GM18867 (cell line): Measurements from ENCODE around the gene NTN4.
A peak's percentile ranks its signal among the peaks of the same experiment; 100 is the strongest.
"Not testable (repeated sequence)": the region's sequence is repeated elsewhere in the genome, so short reads cannot be mapped to it uniquely, and the experiment has no call there.

Experiments
- ATAC-seq: cut with Tn5 transposase; IDR thresholded peaks from one replicate; pipeline ENCODE4 v1.9.1; 2021; ENCODE audit warnings: mild to moderate bottlenecking, moderate library complexity; ENCODE audit not compliant: unreplicated experiment

Gene NTN4

DNA sequence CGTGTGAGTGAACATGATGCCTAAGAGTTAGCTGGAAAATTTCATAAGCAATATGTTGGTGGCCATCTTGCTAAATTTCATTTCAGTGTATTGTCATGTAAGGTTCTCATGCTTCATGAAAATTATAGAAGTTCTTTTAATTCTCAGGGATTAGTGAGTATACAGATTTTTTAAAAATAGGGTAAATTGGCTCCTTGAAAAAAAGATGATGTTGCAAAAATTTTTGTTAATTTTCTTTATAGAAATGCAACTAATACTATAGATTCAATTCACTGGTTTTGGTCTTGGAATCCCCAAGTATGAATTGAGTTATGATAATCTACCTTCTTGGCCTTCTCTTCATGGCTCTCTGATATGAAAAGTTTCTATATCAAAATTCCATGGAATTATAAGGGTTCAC lies 75.4 kb downstream of the NTN4 start:
- ATAC-seq = no peak

DNA sequence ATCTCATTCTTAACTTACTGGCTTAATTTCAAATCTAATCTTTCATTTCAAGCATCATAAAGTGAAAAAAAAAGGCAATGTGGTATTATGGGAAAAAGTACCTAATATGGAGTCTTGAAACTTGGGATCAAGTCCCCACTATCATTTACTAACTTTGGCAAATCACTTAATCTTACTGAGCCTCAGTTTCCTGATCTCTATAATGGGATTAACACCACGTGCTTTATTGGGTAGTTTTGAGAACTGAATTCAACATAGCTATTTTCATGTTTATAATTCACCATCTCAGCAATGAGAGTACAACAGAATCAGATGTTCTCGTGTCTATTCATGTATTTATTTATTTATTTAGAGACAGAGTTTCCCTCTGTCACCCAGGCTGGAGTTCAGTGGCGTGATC lies 78.3 kb downstream of the NTN4 start:
- no peak for ATAC-seq

DNA sequence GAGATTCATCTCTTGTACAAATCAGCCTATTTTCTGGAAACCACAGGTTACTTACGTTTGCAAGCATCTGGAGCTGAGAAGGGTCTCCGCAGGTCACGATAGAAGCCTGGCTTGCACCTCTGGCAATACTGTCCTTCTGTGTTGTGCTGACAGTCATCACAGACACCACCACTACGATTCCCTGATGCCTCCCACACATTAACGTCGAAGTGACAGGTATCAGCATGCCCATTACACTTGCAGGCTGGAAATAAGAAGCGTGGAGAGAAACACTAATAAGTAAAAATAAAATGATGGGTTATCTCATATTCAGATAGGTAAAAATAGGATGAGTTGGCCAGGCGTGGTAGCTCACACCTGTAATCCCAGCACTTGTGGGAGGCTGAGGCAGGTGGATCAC lies 80.2 kb downstream of the NTN4 start:
- no peak for ATAC-seq

DNA sequence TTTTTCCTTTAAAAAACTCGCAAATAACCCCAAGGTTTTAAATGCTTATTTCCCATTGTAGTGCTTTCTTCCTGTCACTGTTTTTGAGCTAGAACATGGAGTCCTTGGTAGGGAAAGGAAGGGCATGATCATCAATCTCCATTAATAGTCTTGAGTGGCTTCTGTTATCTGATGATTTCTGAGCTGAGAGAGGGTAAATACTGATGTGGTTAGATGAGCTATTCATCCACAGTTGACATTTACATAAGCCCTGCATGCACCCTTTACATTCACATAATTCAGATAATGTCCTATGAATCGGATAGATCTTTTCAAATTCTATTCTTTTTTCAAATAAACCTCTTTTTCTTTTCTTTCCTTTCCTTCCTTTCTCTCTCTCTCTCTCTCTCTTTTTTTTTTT lies 81.4 kb downstream of the NTN4 start:
- no peak for ATAC-seq

DNA sequence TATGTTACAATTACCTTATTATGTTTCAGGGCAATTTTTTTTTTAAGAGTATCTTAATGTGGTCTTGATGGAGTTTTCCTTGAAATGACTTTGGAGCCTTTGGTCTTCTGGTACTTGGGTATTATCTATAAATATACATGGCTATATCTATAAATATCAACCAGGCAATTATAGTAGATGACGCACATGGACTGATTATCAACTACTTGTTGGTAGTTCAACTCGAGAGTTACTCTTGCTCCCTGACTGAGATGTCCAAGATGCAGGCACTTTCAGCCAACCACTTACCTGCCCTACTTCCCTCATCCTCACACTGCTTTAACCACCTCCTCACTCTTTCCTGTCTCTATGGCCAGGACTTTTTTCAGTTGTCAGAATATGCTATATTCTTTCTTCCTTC lies 85.4 kb downstream of the NTN4 start:
- no peak for ATAC-seq

DNA sequence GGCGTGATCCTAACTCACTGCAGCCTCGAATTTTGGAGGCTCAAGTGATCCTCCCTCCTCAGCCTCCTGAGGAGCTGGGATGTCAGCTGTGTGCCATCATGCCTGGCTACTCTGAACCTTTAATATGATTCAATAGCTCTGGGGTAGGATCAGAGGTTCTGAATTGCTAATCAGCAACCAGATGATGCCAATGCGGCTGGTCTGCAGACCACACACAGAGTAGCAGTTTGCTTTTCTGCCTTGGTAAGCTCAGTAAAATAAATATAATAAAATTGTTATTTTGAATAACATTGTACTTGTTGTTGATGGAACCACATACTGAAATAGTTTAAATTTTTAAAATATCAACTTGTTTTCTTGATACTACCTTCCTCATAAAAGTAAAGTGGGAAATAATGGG lies 86.6 kb downstream of the NTN4 start:
- ATAC-seq = no peak

DNA sequence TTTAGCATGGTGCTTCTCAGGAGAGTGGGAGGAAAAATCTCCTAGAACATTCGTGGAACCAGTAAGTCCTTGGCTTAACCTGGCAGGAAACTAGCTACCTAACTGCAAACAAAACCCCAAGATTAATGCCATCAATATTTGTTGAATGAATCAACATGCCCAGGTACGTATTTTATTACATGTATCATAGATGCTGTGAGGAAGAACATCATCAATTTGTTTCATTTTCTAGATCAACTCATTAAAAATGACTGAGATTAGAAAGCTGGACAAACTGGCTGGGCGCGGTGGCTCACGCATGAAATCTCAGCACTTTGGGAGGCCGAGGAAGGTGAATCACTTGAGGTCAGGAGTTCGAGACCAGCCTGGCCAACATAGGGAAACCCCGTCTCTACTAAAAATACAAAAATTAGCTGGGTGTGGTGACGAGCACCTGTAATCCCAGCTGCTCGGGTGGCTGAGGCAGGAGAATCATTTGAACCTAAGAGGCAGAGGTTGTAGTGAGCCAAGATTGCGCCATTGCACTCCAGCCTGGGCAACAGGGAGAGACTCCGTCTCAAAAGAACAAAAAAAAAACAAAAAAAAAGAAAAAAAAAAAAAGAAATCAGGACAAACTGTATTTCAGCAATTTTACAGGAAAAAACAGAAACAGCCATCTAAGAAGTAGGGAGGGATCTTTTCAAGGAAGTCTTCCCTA lies 88.7 kb downstream of the NTN4 start:
- ATAC-seq = no peak

DNA sequence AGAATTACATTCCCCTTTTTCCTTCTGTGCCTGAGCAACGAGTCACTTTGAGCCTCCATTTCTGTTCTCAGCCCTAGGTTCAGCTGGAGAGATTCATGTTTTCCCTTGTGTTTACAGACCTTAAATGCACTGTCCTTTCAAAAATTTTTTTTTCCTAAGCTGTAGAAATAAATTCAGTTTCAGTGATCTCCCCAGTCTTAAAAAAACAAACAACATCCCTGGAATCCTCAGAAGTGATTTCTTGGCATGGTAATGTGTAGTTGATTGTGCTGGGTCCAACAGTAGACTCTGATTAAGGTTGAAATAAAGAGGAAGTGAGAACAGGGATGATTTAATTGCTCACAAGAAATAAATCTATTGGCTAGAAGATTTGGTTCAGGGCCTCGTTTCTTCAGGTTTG lies 89.3 kb downstream of the NTN4 start:
- no peak for ATAC-seq

DNA sequence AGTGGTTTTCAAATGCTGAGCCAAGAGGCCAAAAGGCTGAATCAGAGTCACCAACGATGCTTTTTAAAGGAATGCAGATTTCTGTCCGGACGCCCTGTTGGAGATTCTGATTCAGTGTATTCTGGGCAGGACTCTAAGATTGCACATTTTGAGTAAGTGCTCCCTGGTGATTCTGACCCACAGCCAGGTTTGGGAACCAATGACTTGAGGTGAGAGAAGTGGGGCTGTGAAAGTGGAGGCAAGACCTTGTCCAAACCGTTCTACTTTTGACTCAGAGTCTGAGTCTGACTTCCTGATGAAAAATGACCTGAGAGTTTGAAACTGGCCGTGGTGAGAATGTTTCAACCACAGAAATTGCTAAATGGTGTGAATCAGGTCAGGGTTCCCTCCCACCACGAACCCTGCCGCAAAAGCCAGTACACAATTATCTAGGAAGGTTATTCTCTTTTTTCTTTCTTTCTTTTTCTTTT lies 90.2 kb downstream of the NTN4 start:
- ATAC-seq = peak; percentile 97

DNA sequence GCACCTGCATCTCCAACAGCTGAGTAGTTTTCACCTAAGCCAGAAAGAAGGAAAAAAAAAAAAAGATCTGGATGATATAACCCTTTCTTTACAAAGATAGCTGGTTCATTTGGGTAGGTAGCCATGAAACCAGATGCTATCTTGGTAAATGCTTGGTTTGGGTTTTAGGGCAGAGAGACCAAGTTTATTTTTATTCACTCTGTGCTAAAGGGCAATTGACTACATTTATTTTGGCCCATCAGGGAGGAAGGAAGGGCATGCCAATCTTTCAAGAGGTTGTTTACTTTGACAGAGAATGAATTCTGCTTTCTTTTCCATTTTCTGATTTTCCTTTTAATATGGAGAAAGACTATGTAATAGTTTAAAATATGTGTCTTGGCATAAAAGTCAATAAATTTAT lies 91.0 kb downstream of the NTN4 start:
- no peak for ATAC-seq

DNA sequence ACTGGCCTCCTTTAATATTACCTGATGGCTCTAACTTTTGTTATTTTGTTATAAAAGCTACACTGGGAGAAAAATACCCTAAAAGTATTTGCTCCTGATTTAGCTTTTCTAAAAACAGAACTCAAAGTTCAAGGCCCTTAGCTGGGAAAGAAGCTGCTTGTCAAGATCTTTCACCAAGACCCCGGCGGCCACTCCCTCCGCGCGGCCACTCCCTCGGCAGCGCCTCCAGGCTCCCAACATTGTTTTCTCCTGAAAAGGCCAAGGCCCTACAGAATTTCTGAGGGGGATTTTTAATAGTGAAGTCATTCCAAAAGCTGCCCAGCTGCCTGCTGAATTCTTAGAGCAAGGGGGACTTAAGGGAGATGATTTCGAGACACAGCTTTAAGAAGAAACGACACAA lies 96.4 kb downstream of the NTN4 start:
- ATAC-seq = no peak

DNA sequence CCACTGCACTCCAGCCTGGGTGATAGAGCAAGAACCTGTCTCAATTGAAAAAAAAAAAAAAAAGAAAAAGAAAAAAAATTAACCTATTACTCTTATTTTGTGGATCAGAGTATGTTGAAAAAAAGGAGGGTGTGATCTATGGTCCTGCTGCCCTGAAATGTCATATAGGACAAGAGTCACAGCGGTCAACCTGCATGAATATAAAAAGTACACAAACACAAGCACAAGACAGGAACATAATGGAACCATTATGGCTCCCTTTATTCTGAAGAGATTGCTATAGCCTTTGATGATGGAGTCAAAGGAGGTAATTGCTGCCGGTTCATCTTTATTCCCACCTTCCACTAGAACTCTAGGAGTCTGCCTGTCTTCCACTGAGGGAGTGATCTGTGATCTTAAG lies 96.9 kb downstream of the NTN4 start:
- ATAC-seq = no peak

DNA sequence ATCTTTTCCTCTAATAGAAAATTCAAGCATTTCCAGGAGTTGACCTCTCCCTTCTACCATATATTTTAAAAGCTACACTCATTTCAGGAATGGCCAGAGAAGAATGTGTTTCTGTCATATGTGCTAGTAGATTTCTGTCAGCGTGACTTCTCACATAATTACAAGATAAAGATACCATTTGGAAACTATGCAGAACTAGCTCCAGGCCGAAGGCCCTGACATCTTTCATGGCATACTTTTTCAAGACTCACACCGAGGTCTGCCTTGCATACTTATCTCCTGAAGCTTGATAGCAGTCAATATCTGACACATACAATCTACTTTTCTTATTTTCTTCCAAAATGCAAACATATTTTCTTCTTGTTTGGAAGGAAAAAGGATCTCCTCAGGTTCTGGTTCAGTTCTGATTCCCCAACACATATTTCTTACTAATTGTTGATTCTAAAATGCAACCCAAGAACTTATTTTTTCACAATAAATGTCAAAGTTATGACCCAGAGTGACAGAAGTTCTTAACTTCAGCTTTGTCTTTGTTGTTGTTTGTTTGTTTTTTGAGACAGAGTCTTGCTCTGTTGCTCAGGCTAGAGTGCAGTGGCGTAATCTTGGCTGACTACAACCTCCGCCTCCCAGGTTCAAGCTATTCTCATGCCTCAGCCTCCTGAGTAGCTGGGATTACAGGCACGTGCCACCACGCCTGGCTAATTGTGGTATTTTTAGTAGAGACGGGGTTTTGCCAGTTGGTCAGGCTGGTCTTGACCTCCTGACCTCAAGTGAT lies 99.5 kb downstream of the NTN4 start:
- no peak for ATAC-seq

DNA sequence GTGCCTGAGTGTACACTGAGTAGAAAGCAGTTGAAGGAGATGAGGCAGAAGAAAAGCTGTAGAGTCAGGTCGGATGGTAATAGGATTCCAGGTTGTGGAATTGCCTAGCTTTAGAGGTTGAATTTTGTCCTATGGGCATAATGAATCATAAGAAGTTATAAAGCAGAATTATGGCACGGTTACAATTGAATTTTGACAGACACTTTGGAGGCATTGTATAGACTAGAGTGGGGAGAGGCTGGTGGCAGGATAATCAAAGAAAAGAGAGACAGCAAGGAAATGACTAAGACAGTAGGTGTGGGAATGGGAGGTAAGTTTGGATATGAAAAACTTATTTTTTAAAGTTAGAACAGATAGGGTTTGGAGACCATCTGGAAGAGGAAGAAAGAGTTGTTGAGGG lies 102.6 kb downstream of the NTN4 start:
- ATAC-seq = no peak

DNA sequence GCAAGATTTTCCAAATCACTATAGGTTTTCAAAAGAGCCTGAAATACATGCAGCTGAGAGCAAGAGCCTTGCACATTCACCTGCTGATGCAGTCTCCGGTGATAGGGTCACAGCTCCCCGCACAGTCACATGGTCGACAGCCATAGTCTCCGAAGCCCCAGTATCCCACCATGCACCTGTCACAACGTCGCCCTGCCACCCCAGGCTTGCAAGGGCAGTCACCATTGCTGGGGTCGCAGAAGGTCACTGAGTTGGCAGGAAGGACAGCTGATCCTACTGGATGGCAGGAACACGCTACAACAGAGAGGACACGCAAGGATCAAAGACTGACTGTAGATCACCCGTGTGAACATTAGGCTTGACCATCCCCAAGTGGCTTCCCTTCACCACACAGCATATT lies 107.1 kb downstream of the NTN4 start:
- ATAC-seq = no peak

DNA sequence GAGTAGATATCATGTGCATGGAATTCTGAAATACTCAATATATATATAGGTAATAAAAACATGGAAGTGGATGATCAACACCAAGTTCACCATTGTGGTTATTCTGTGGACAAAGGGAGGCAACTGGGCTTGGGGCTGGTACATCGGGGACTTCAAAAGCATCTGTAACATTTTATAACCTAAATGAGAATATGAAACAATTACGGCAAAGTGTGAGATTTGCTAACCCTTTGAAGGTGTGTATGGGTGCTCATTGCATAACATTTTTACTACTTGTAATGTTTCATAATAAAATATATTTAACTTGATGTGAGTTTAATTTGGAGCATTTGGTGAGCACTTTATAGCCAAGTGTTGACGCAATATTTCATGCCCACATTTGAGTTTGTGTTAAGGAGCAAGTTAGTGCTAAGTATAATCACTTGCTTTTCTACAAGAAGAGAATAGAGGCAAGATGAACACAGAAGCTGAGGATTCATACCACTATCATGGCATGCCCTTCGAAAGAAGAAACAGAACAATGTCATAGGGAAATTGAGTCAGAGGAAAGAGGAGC lies 109.3 kb downstream of the NTN4 start:
- ATAC-seq = no peak

DNA sequence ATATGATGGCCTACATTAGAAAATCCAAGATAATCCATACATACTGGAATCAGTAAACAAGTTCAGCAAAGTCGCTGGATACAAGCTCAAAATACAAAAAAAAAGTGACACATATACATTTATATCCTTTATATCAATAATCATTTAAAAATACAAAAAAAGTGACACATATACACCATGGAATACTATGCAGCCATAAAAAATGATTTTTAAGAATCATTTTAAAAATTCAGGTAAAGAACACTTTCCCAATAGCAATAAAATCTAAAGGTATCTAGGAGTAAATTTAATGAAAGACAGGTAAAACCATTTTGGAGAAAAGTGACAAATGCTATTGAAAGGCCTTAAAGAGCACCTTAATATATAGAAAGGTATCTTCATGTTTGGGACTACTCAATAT lies 111.9 kb downstream of the NTN4 start:
- ATAC-seq = no peak

DNA sequence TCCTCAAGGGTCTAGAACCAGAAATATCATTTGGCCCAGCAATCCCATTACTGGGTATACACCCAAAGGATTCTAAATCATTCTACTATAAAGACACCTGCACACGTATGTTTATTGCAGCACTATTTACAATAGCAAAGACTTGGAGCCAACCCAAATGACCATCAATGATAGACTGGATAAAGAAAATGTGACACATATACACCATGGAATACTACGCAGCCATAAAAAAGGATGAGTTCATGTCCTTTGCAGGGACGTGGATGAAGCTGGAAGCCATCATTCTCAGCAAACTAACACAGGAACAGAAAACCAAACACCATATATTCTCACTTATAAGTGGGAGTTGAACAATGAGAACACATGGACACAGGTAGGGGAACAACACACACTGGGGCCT lies 112.8 kb downstream of the NTN4 start:
- ATAC-seq = not testable (repeated sequence)

DNA sequence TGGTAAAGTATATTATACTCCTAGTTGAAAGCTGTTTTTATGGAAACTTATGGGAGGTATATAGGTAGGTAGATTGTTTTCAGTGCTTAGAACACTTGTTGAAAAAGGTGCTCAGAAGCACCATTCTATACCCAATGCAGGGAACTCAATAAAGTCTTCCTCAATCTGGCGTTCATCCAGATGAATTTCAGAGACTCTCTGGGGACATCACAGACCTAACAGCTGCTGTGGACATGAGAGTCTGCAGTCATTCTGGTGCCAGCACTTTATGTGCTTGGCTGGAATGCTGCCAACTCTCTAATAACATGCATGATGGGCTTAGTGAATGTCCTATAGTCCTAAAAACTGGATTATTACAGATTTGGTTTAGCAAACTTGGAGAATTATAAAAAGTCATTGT lies 115.9 kb downstream of the NTN4 start:
- no peak for ATAC-seq

DNA sequence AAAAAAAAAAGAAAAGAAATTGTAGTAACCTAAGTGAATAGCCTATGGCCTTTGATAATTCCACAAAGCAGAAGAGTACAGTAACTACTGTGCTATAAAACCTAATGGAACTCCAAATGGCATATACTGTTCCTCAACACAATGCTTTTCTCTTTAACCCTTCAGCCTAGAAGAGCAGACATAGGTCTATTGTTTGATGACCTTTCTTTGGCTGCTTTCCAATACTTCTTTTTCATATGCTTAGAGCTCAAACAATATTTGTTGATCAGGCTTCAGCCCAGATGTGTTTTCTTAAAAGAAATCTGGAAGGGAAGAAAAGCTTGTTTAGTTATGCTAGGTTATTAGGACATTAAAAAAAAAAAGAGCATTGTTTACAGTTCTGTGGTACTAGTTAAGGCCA lies 116.4 kb downstream of the NTN4 start:
- no peak for ATAC-seq

DNA sequence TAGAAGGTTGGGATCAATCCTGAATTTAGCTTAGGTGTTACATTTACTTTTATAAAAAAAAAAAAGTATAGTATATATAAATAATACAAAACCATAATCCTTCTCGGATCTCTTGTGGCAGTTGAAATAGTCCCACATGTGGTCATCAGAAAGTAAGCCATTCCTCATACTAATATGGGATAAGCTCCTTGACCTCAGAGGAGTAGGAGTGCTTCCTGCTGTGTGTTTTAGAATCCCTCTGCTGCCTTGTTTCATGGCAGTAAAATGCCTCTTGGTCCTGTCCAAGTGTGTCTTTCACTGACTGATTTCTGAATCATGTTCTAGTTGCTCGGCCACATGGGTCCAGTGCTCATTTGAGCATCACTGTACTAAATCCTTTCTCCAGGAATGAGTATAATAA lies 117.0 kb downstream of the NTN4 start:
- ATAC-seq = no peak

DNA sequence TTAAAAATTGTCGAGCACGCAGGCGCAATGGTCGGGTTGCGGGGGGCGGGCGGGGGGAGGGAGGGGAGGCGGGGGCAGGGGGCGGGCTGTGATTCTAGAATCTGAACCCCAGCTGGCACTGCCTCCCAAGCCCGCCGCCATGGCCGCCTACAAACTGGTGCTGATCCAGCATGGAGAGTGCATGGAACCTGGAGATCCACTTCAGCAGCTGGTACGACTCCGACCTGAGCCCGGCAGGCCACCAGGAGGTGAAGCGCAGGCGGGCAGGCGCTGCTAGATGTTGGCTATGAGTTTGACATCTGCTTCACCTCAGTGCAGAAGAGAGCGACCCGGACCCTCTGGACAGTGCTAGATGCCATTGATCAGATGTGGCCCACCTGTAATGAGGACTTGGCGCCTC lies 118.4 kb downstream of the NTN4 start:
- no peak for ATAC-seq
